T-cell (primary cell): Measurements from ENCODE around the gene TMUB1. TPM values are rescaled to one million over a fixed set of nuclear protein-coding genes. Genes with fewer than 3 reads are reported as not detected.
A peak's percentile ranks its signal among the peaks of the same experiment; 100 is the strongest.

Experiments
- ATAC-seq, 4 experiments: fragments of 200-7000 bp in 3 of 4; fragments of 150-1000 bp in 1 of 4; cut with Tn5 transposase; replicated peaks in 1 of 4; 1 replicate in 3 of 4; 2 replicates in 1 of 4; pipeline ENCODE4 v1.10.0; 2021; ENCODE audit warnings: moderate library complexity in 3 of 4, mild to moderate bottlenecking in 2 of 4, moderate number of reproducible peaks in 1 of 4
- CTCF ChIA-PET, 2 donors: fragments of 300-600 bp; sonication (Branson Sonifier 250); formaldehyde crosslinking; loops; one replicate each; lab custom pipeline; 2022; ENCODE audit warnings: antibody characterized with exemption in 2 of 2; lab: Charles Lee
- POLR2A ChIA-PET, 2 donors: fragments of 300-600 bp; sonication (Branson Sonifier 250); formaldehyde crosslinking; loops; one replicate each; lab custom pipeline; 2022; ENCODE audit warnings: antibody characterized with exemption in 2 of 2; lab: Charles Lee
- DNase-seq, 35 experiments: peaks; one replicate each; pipeline versions ENCODE4 v3.0.0 to v3.0.0-alpha.2; 2013 to 2023
- H3K27ac ChIP-seq: one replicate; pipeline ENCODE4 v1.5.1; 2013; ENCODE audit warnings: low read length
- H3K27me3 ChIP-seq, 2 experiments: replicated peaks in 1 of 2; 1 replicate in 1 of 2; 2 replicates in 1 of 2; pipeline versions ENCODE4 v1.6.1 to v1.7.0; 2013; ENCODE audit warnings: low read length in 1 of 2, mixed read lengths in 1 of 2; ENCODE audit not compliant: control insufficient read depth in 2 of 2, insufficient read depth in 2 of 2; ENCODE audit errors: extremely low read depth in 1 of 2
- H3K36me3 ChIP-seq, 2 donors: 1 replicate in 1 of 2; 2 replicates in 1 of 2; pipeline versions ENCODE4 v1.6.1 to v1.7.0; 2013; ENCODE audit warnings: low read length in 1 of 2; ENCODE audit not compliant: control insufficient read depth in 2 of 2, insufficient read depth in 1 of 2; ENCODE audit errors: extremely low read depth in 1 of 2
- H3K4me1 ChIP-seq, 2 experiments: 1 replicate in 1 of 2; 2 replicates in 1 of 2; pipeline versions ENCODE4 v1.6.1 to v1.7.0; 2013; ENCODE audit warnings: low read length in 2 of 2, mixed read lengths in 1 of 2; ENCODE audit not compliant: insufficient read depth in 2 of 2, control insufficient read depth in 1 of 2; ENCODE audit errors: extremely low read depth in 1 of 2
- H3K4me3 ChIP-seq, 2 donors: 1 replicate in 1 of 2; 2 replicates in 1 of 2; pipeline versions ENCODE4 v1.5.1 to v1.7.0; 2013; ENCODE audit warnings: mild to moderate bottlenecking in 2 of 2, low read length in 1 of 2, moderate library complexity in 1 of 2; ENCODE audit not compliant: control insufficient read depth in 1 of 2; ENCODE audit errors: extremely low read depth in 1 of 2
- H3K9me3 ChIP-seq: 2 replicates; pipeline ENCODE4 v1.7.0; 2013
- H3K27ac Mint-ChIP-seq, 2 donors: one replicate each; pipeline ENCODE4 v1.8.0; 2020 to 2021; ENCODE audit warnings: mild to moderate bottlenecking in 2 of 2, mixed read lengths in 2 of 2
- H3K27me3 Mint-ChIP-seq, 2 donors: one replicate each; pipeline ENCODE4 v1.8.0; 2021 to 2022; ENCODE audit warnings: mixed read lengths in 2 of 2
- H3K36me3 Mint-ChIP-seq: one replicate; pipeline ENCODE4 v1.8.0; 2021; ENCODE audit warnings: mixed read lengths
- H3K4me1 Mint-ChIP-seq, 3 donors: one replicate each; pipeline ENCODE4 v1.8.0; 2020 to 2022; ENCODE audit warnings: mixed read lengths in 3 of 3, mild to moderate bottlenecking in 1 of 3
- H3K4me3 Mint-ChIP-seq, 3 donors: one replicate each; pipeline ENCODE4 v1.8.0; 2020 to 2022; ENCODE audit warnings: mild to moderate bottlenecking in 3 of 3, mixed read lengths in 3 of 3, moderate library complexity in 3 of 3
- H3K9me3 Mint-ChIP-seq, 3 donors: one replicate each; pipeline ENCODE4 v1.8.0; 2020 to 2022; ENCODE audit warnings: mixed read lengths in 3 of 3
- WGBS: methylation state at CpG from one replicate; pipeline ENCODE4 v1.1.5; 2013; ENCODE audit warnings: missing lambda C conversion rate; ENCODE audit not compliant: insufficient coverage; 5-methylcytosine and 5-hydroxymethylcytosine counted together
- total RNA-seq, 35 experiments: library from RNA in 6 of 35; stranded (reverse) in 6 of 35; fragments of 120-200 nt in 1 of 35; gene quantifications; one replicate each; pipeline versions ENCODE4 v1.2.1 to v1.2.4 and lab custom pipeline; 2013 to 2026

TMUB1 gene, protein sequence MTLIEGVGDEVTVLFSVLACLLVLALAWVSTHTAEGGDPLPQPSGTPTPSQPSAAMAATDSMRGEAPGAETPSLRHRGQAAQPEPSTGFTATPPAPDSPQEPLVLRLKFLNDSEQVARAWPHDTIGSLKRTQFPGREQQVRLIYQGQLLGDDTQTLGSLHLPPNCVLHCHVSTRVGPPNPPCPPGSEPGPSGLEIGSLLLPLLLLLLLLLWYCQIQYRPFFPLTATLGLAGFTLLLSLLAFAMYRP
- 10 to 100 TPM; 44.0 to 67.0 (median 56.5) TPM for total RNA-seq
- 20.5 TPM for total RNA-seq (2013)
- total RNA-seq (lab: John Stamatoyannopoulos, UW), result 14.8 to 56.5 (median 33.7) reads per million in 29 experiments

DNA sequence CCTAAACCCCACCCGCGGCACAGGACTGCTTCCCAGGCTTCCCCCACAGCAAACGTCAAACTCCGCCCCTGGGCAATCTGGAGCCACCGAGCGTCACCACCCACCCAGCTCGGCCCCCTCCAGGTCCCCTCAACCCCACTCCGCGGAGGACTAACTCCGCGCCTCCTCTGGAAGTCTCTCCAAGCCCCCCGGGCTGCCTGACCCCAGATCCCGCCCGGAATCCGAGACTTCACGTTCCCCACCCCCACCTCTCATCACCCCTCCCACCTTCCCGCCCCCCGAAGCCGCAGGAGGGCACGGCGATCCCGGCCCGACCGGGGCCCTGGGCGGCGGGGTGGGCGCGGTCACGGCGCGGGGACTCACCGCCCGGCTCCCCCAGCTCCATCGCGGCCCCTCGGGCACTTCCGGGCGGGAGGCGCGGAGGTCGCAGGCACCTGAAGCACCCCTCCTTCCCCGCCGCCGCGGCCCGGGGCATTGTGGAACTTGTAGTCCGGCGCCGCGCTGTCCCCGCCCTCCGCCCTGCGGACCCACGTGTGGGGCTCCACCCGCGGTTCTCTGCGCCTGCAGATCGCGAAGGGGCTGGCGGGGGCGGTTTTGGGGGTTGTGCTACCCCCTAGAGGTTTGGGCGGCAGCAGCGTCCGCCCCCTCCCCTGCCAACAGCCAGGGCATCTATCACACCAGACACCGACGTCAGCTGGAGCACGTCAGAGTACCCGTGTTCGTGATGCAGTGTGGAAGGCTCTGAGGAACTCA, at the start of gene TMUB1:
Gene TMUB1 (minus strand): TSS at position 423 of the 753 bp plus-strand sequence. CDS start 930 bp downstream, outside the sequence.
- DNase-seq, result peak; percentile 72 to 93 (median 82)
- H3K4me3 Mint-ChIP-seq, result peak within 1 kb of the TSS; percentile 85 to 89 (median 88)
- POLR2A ChIA-PET, result interaction anchor here in 1 of 2 donors (1.7 kb wide), 1 partner anchor 55 kb away, joined by 8 read pairs; the partner anchor contains the start of gene ABCB8

DNA sequence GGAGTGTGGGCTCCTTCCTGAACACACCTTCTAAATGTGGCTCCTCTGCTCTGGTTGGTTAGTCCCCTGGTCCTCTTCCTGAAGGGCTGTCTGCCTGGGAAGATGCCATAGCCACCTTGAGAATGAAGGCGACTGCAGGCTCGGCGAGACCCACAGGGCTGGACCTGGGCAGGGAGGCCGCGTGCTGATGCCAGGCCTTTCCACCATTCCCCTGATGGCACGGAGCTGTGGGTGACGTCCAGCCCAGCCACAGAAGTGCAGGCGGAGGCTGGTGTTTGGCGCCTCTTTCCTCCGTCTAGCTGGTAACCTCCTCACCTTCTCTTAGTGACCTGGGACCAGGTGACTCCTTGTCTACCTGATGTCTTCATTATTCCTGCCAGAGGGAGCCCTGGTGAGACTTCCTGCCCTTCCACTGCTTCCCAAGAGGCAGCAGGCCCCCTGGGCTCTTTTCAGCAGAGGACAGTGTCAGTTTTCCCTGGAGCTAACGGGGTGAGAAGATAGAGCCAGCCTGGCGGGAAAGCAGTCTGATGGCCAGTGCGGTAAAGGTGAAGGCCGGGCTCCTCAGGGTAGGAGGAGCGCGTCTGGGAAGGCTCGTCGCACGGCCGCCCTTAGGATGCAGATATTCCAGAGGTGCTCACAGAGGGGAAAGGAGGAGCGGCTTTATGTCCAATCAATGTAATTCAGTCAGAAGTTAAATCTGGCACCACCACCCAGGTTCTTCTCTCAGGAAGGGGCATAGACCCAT, 49.3 kb upstream of the TMUB1 start:
- Mint-ChIP-seq H3K27ac (no peak overlapping the region), H3K4me1 (no peaks in the 10 kb centered on the region), H3K9me3 (no peaks in the 10 kb centered on the region), H3K36me3 (peaks cover 41% of the 10 kb centered on the region), H3K27me3 (no peaks in the 10 kb centered on the region), H3K4me3 (no peak overlapping the region)
- ChIA-PET CTCF (no interaction called here), POLR2A (no interaction called here)
- Histone ChIP-seq H3K27ac (no peak overlapping the region), H3K27me3 (peaks cover 0 to 2% of the 10 kb centered on the region in 2 experiments), H3K4me3 (no peak overlapping the region), H3K9me3 (no peaks in the 10 kb centered on the region), H3K4me1 (no peaks in the 10 kb centered on the region), H3K36me3 (peaks cover 0 to 18% of the 10 kb centered on the region in 2 donors)
- DNase-seq (no peak), ATAC-seq (no peak)
- 95% methylated on average over 17 of the region's 21 CpGs for WGBS

More for the DNA sequence above, at the start of gene TMUB1:
- Mint-ChIP-seq H3K36me3 (no peaks in the 10 kb centered on the region), H3K9me3 (no peaks in the 10 kb centered on the region), H3K4me1 (peaks cover 39 to 53% (median 44%) of the 10 kb centered on the region in 3 donors), H3K27me3 (peaks cover 4 to 7% of the 10 kb centered on the region in 2 donors), H3K27ac (peak within 1 kb of the TSS; percentile 88 to 89)
- WGBS, result under 1% methylated on average over 58 of the region's 69 CpGs
- H3K27me3 ChIP-seq, result peaks cover 0 to 13% of the 10 kb centered on the region in 2 experiments
- H3K9me3 ChIP-seq, result no peaks in the 10 kb centered on the region
- peaks cover 21 to 79% of the 10 kb centered on the region in 2 experiments for H3K4me1 ChIP-seq
- H3K4me3 ChIP-seq, result peak within 1 kb of the TSS; percentile 61 to 79
- peak within 1 kb of the TSS; percentile 82 for H3K27ac ChIP-seq
- no peaks in the 10 kb centered on the region for H3K36me3 ChIP-seq
- peak; percentile 63 to 71 (median 68) for ATAC-seq
- CTCF ChIA-PET, result interaction anchor here in 1 of 2 donors (1.0 kb wide), 1 partner anchor 55 kb away, joined by 4 read pairs; the partner anchor contains the start of gene ABCB8

DNA sequence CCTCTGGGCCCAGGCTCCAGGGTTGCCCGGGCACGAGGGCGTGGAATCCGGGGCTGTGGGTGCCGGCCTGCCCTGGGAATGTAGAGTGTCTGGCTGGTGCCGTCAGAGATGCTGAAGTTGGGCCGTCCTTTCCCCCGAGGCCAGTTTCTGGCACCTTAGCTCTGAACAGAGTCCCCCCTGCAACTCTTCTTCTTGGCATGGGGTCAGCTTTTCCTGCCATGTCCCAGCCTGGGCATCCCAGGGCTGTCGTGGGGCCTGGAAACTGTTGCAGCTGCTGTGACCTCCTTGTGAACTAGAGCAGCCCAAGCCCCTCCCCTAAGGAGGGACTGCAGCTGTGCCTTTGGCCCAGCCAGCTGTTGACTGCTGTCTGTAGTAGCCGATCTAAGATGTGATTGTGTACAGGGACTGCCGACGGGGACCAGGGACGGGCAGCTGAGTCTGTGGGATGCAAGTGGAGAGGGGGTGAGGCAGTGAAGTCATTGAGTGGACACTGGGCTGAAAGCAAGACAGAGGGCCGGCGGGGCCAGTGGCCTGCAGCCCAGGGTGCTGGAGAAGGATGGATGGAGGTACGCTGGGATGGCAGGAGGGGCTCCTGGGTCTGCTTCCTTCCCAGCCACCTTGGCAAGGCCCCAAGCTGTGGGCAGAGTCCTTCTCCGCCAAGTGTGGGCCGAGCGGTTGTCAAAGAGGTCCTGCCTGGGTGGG, 48.5 kb upstream of the TMUB1 start:
- H3K36me3 Mint-ChIP-seq, result peaks cover 40% of the 10 kb centered on the region
- 89% methylated on average over 11 of the region's 19 CpGs for WGBS
- CTCF ChIA-PET, result no interaction called here
- Histone ChIP-seq H3K9me3 (no peaks in the 10 kb centered on the region), H3K27ac (no peak overlapping the region), H3K4me3 (no peak overlapping the region), H3K27me3 (peaks cover 0 to 2% of the 10 kb centered on the region in 2 experiments), H3K36me3 (peaks cover 0 to 18% of the 10 kb centered on the region in 2 donors), H3K4me1 (no peaks in the 10 kb centered on the region)
- no peak overlapping the region for H3K4me3 Mint-ChIP-seq
- no peaks in the 10 kb centered on the region for H3K27me3 Mint-ChIP-seq
- no peak for ATAC-seq
- POLR2A ChIA-PET, result no interaction called here
- no peaks in the 10 kb centered on the region for H3K4me1 Mint-ChIP-seq
- no peak overlapping the region for H3K27ac Mint-ChIP-seq
- H3K9me3 Mint-ChIP-seq, result no peaks in the 10 kb centered on the region
- no peak for DNase-seq

DNA sequence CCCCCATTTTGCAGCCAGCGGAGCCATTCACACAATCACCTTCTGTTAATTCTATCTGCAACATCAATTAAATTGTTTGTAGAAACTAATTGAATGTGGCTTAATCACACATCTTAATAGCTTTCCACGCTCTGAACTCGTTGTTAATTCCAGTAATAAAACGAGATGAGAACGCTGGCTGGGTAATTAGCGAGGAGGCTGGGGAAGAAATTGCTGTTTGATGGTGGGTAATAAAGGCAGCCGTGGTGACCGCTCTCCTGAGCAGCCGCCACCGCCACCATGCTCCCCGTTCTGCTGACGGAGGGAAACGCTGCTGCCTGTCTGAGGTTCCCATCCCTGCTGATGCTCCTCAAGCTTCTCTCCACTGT, 47.9 kb upstream of the TMUB1 start:
- peaks cover 35% of the 10 kb centered on the region for H3K36me3 Mint-ChIP-seq
- H3K27ac Mint-ChIP-seq, result no peak overlapping the region
- DNase-seq (no peak), ATAC-seq (no peak)
- ChIA-PET CTCF (no interaction called here), POLR2A (no interaction called here)
- no peak overlapping the region for H3K4me3 ChIP-seq
- no peaks in the 10 kb centered on the region for H3K9me3 ChIP-seq
- H3K4me1 Mint-ChIP-seq, result no peaks in the 10 kb centered on the region
- WGBS, result 100% methylated on average over 2 of the region's 13 CpGs
- H3K27me3 ChIP-seq, result peaks cover 0 to 2% of the 10 kb centered on the region in 2 experiments
- H3K9me3 Mint-ChIP-seq, result no peaks in the 10 kb centered on the region
- no peak overlapping the region for H3K4me3 Mint-ChIP-seq
- H3K27me3 Mint-ChIP-seq, result no peaks in the 10 kb centered on the region
- H3K36me3 ChIP-seq, result peaks cover 0 to 18% of the 10 kb centered on the region in 2 donors
- no peaks in the 10 kb centered on the region for H3K4me1 ChIP-seq
- H3K27ac ChIP-seq, result no peak overlapping the region

DNA sequence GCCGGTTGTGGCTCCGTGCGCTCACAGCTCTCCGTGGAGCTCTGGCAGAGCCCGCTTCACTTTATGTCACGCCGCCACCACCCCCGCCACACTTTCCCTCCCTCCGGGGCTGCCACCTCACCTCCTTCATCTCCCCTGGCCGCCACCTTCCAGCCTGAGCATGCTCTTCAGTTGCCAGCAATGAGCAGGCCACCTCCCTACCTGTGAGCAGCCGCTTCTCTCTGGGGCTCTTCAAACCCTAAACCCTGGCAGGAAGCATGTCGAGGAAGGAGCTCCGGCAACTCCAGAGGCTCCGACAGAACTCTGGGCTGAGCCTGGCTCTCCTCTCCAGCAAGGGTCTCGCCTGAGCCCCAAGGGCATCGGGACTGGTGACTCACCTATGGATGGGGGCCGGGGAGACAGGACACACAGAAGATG, 47.5 kb upstream of the TMUB1 start:
- H3K9me3 Mint-ChIP-seq, result no peaks in the 10 kb centered on the region

More for the DNA sequence above, 47.5 kb upstream of the TMUB1 start:
- WGBS, result 95% methylated on average over 16 of the region's 17 CpGs
- Histone ChIP-seq H3K4me3 (no peak overlapping the region), H3K27ac (no peak overlapping the region), H3K4me1 (no peaks in the 10 kb centered on the region), H3K36me3 (peaks cover 0 to 18% of the 10 kb centered on the region in 2 donors), H3K27me3 (peaks cover 0 to 2% of the 10 kb centered on the region in 2 experiments), H3K9me3 (no peaks in the 10 kb centered on the region)
- no peaks in the 10 kb centered on the region for H3K27me3 Mint-ChIP-seq
- H3K27ac Mint-ChIP-seq, result no peak overlapping the region
- ChIA-PET CTCF (no interaction called here), POLR2A (no interaction called here)
- peaks cover 34% of the 10 kb centered on the region for H3K36me3 Mint-ChIP-seq
- H3K4me3 Mint-ChIP-seq, result no peak overlapping the region
- ATAC-seq (no peak), DNase-seq (no peak)
- H3K4me1 Mint-ChIP-seq, result no peaks in the 10 kb centered on the region
